Measurements from ENCODE around the gene CDKN2A. TPM values are rescaled to one million over a fixed set of nuclear protein-coding genes. Genes with fewer than 3 reads are reported as not detected.
A peak's percentile ranks its signal among the peaks of the same experiment; 100 is the strongest.

Gene CDKN2A
- polyA plus RNA-seq, 1 donor (not counting 4 experiments of a cell fraction or from before 2014, with no cell fraction given): 65.3 TPM

DNA sequence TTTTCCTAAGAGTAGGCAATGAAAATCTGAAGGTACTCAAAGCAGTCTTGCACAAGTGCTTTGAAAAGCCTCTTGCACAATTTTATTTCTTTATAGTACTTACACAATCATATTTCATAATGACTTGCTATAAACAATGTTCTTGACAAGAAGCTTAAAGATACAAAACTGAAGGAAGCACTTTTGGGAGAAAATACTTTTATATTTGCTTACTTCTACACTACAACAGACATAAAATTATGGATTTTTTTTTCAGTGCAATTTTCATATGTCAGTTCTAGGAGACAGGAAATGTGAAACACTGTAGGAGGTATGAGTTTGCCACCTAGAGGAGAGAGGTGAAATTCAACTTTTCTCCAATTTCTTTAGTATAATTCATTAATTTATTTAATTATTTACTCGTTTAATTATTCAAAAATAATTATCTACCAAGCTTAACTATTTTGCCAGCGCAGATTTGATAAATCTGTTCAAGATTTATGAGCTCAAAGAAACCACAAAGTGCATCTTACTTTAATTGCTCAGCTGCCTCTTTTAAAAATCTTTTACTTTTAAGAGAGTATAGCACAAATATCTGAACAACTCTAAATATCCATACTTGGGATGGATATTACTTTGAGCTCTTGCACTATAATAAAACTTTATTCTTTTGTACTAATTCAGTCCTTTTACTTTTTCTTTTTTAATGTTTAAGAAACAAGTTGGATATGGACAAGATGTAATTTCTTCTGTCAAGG, 43.9 kb upstream of the CDKN2A start:
- H3K4me3 ChIP-seq (ENCODE audit: control insufficient read depth in 2 of 3, extremely low read depth in 1 of 3, insufficient read depth in 2 of 3, low read depth in 1 of 3, low read length in 3 of 3): peak overlapping the region in 1 of 3 experiments; percentile 30
- H3K4me2 ChIP-seq (ENCODE audit: control insufficient read depth, extremely low read depth, insufficient read depth, low read depth, low read length): peak overlapping the region; percentile 84
- H3K27ac ChIP-seq (ENCODE audit: control insufficient read depth, insufficient read depth, low read length): peak overlapping the region; percentile 92
- FAIRE-seq (no peak), DNase-seq (ENCODE audit: low read depth, low spot score) (no peak)
- H3K27me3 ChIP-seq (ENCODE audit: control insufficient read depth, extremely low read depth, insufficient read depth, low read length): no peaks in the 10 kb centered on the region
- no peaks in the 10 kb centered on the region for H3K9me3 ChIP-seq (ENCODE audit: control insufficient read depth, low read depth, low read length)
- peaks cover 56% of the 10 kb centered on the region for H3K4me1 ChIP-seq (ENCODE audit: control insufficient read depth, extremely low read depth, insufficient read depth, low read length)
- no peaks in the 10 kb centered on the region for H3K36me3 ChIP-seq (ENCODE audit: control insufficient read depth in 2 of 2, extremely low read depth in 1 of 2, insufficient read depth in 2 of 2, low read length in 2 of 2)
- no peaks in the 10 kb centered on the region for H3K9me1 ChIP-seq (ENCODE audit: control insufficient read depth, extremely low read depth, insufficient read depth, low read length)
- H3K9ac ChIP-seq (ENCODE audit: control insufficient read depth, extremely low read depth, insufficient read depth, low read length): peak overlapping the region; percentile 69
- TF ChIP-seq EZH2 (IDR thresholded peaks at IDR 0.05; ENCODE audit: low read length): no peak
- TF ChIP-seq, protein P1, sequence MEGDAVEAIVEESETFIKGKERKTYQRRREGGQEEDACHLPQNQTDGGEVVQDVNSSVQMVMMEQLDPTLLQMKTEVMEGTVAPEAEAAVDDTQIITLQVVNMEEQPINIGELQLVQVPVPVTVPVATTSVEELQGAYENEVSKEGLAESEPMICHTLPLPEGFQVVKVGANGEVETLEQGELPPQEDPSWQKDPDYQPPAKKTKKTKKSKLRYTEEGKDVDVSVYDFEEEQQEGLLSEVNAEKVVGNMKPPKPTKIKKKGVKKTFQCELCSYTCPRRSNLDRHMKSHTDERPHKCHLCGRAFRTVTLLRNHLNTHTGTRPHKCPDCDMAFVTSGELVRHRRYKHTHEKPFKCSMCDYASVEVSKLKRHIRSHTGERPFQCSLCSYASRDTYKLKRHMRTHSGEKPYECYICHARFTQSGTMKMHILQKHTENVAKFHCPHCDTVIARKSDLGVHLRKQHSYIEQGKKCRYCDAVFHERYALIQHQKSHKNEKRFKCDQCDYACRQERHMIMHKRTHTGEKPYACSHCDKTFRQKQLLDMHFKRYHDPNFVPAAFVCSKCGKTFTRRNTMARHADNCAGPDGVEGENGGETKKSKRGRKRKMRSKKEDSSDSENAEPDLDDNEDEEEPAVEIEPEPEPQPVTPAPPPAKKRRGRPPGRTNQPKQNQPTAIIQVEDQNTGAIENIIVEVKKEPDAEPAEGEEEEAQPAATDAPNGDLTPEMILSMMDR (optimal IDR thresholded peaks at IDR 0.05 in 1 of 3, IDR thresholded peaks at IDR 0.05 in 1 of 3, conservative IDR thresholded peaks at IDR 0.05 in 1 of 3; ENCODE audit: extremely low read depth in 1 of 3, insufficient read depth in 2 of 3, low read length in 3 of 3): peak in 2 of 3 experiments; percentile 14 to 28
- no peaks in the 10 kb centered on the region for H3K79me2 ChIP-seq (ENCODE audit: control insufficient read depth, insufficient read depth, low read length)
- no peak overlapping the region for H2AFZ ChIP-seq (ENCODE audit: control insufficient read depth, low read length)
- no peaks in the 10 kb centered on the region for H4K20me1 ChIP-seq (ENCODE audit: control insufficient read depth, extremely low read depth, insufficient read depth, low read length)
- dilution Hi-C loops (cut with MboI; ENCODE audit: extremely low pct_ligation_motif_present, low sequenced_read_pairs): loop anchor here (25.0 kb wide), 1 partner anchor 199 kb away; no protein-coding TSS in a partner anchor

DNA sequence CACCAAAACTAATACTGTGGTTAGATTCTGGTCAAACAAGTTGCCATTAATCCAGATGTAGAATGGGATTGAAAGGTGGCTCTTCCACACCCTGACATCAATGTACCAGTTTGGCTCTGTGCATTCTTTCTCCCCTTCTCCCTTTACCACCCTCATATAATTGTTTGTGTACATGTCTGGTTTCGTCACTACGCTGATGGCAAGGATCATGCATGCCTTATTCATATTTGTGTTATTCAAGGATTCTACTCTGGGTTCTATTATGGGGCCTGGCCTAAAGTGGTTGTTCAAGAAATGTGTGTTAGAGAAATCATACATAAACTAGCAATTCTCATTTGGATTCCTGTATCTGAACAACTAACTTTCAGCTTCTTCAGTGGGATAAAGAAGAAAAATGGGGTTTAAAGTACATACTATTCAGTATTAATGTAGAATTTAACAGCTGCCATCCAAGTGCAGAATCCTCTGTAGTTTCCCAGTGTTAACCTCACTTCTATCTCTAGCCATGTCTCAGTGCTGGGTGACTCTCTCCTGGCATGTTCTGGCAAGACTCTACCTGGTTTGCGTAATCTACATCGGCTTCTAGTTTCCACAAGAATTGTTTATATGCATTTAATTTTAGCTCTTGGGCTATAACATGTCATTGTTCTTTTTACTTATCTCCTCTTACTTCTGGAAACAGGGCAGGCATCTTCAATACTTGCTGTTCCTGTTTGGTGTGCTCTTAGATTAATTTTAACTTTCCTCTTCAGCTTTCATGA, 42.9 kb upstream of the CDKN2A start:
- Histone ChIP-seq H3K9me1 (ENCODE audit: control insufficient read depth, extremely low read depth, insufficient read depth, low read length) (no peaks in the 10 kb centered on the region), H3K79me2 (ENCODE audit: control insufficient read depth, insufficient read depth, low read length) (no peaks in the 10 kb centered on the region), H3K27me3 (ENCODE audit: control insufficient read depth, extremely low read depth, insufficient read depth, low read length) (no peaks in the 10 kb centered on the region), H2AFZ (ENCODE audit: control insufficient read depth, low read length) (peak overlapping the region; percentile 21), H3K4me3 (ENCODE audit: control insufficient read depth in 2 of 3, extremely low read depth in 1 of 3, insufficient read depth in 2 of 3, low read depth in 1 of 3, low read length in 3 of 3) (peak overlapping the region in 2 of 3 experiments; percentile 30 to 39), H3K9me3 (ENCODE audit: control insufficient read depth, low read depth, low read length) (no peaks in the 10 kb centered on the region), H3K9ac (ENCODE audit: control insufficient read depth, extremely low read depth, insufficient read depth, low read length) (peak overlapping the region; percentile 69), H3K27ac (ENCODE audit: control insufficient read depth, insufficient read depth, low read length) (peak overlapping the region; percentile 92), H3K4me2 (ENCODE audit: control insufficient read depth, extremely low read depth, insufficient read depth, low read depth, low read length) (peak overlapping the region; percentile 84), H3K36me3 (ENCODE audit: control insufficient read depth in 2 of 2, extremely low read depth in 1 of 2, insufficient read depth in 2 of 2, low read length in 2 of 2) (no peaks in the 10 kb centered on the region), H3K4me1 (ENCODE audit: control insufficient read depth, extremely low read depth, insufficient read depth, low read length) (peaks cover 61% of the 10 kb centered on the region), H4K20me1 (ENCODE audit: control insufficient read depth, extremely low read depth, insufficient read depth, low read length) (no peaks in the 10 kb centered on the region)
- dilution Hi-C loops (cut with MboI; ENCODE audit: extremely low pct_ligation_motif_present, low sequenced_read_pairs): loop anchor here (25.0 kb wide), 1 partner anchor 200 kb away; no protein-coding TSS in a partner anchor
- FAIRE-seq (peak; percentile 86), DNase-seq (ENCODE audit: low read depth, low spot score) (no peak)
- no peak for TF ChIP-seq EZH2 (IDR thresholded peaks at IDR 0.05; ENCODE audit: low read length)
- TF ChIP-seq, protein P1 (optimal IDR thresholded peaks at IDR 0.05 in 1 of 3, IDR thresholded peaks at IDR 0.05 in 1 of 3, conservative IDR thresholded peaks at IDR 0.05 in 1 of 3; ENCODE audit: extremely low read depth in 1 of 3, insufficient read depth in 2 of 3, low read length in 3 of 3): no peak
